Hepatic stellate cell (primary cell): Measurements from ENCODE around the gene PKMYT1.
"Not testable (repeated sequence)": the region's sequence is repeated elsewhere in the genome, so short reads cannot be mapped to it uniquely, and the experiment has no call there.

ENCODE experiments used
- DNase-seq: peaks from one replicate; pipeline ENCODE4 v3.0.0; 2011; ENCODE audit warnings: low spot score

PKMYT1 gene

GRCh38 chr16:2960183-2961010, 19.8 kb downstream of the PKMYT1 start:
- DNase-seq, result no peak

- no peak for DNase-seq
These were observed 21.0 kb downstream of the PKMYT1 start for GRCh38 chr16:2959206-2959605.

GRCh38 chr16:2956579-2956956, 23.7 kb downstream of the PKMYT1 start:
- no peak for DNase-seq

DNA sequence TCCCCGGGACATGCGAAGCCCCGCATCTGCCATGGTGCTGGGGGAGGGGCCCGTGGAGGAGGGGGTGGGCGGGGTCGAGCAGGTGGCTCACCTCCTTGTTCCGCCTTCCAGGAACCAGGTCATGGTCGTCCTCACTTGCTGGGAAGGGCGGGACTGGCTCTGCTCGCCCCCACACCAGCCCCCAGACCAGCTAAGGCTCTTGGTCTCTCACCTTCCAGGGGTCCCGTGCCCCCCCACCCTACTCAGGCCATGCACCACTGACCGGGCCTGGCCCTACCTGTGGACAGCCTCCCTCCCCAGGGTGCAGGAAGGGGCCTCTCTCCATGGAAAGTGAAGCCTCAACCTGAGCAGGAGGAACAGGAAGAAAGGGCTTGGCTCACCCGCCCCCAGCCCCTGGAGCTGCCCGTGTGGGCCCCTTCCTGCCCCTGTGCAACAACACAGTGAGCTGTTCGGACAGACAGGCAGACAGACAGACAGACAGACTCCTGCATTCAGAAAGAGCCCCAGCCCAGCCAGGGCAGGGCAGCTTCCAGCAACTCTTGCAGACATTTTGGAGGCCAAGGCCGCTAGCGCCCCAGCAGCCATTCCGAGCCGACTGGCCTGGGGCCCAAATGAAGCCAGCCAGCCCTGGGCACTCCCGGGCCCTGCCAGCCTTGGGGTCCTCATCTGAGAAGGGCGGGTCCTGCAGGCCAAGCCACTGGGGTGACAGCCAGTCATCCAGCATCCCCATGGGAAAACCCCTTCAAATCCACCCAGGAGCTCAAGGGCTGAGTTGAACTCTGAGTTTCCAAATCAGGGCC, 24.3 kb downstream of the PKMYT1 start:
- DNase-seq, result no peak

DNA sequence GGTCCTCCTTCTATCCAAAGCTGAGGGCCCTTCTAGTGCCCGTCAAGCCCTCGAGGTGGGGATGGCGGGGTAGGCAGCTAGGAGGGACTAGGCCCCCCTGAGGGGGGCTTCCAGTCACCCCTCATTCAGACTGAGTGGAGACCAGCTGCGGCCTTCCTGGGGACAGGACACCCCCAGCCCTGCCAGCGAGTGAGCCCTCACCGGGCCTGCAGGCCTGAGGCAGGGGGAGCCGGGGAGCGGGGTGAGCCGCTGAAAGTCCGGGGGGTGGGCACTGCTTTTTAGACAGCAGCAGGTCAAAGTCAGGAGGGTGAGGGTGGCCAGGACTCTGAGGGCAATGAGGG, 24.8 kb downstream of the PKMYT1 start:
- no peak for DNase-seq

DNA sequence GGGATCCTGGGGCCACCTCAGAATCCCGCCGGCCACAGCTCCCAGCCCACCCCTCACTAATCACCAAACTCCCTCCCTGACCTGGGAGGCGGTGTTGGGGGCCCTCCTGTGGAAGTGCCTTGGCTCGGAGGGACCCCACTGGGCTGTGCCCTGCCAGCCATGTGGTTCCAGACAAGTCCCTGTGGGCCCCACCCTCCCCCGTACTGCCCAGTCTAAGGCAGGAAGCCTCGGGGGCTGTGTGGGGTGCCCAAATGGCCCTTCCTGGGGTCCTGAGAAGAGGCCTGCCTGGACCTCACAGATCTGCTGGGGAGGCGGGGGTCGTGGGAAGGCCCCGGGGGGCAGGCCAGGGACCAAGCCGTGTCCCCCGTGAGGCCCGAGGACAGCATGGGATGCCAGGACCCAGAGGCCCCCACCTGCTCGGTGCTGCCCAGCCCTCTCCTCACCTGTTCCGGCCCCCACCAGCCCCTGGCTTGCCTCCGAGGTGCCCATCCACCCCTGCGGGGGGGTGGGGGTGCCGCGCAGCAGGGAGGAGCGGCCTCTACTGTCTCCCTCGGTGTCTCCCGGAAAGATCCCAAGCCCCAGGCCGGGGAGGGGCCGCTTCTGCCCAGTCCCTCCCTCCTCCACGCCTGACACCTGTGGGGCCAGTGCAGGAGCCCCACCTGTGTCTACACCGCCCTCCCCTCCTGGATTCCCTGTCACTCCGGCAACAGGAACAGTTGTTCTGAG, 25.4 kb downstream of the PKMYT1 start:
- DNase-seq, result no peak

GRCh38 chr16:2953706-2954627, 26.3 kb downstream of the PKMYT1 start:
- DNase-seq, result no peak

- DNase-seq, result no peak
These were observed 27.6 kb downstream of the PKMYT1 start for GRCh38 chr16:2952679-2953078.

- no peak for DNase-seq
These were observed 29.5 kb downstream of the PKMYT1 start for GRCh38 chr16:2950773-2951172.

DNA sequence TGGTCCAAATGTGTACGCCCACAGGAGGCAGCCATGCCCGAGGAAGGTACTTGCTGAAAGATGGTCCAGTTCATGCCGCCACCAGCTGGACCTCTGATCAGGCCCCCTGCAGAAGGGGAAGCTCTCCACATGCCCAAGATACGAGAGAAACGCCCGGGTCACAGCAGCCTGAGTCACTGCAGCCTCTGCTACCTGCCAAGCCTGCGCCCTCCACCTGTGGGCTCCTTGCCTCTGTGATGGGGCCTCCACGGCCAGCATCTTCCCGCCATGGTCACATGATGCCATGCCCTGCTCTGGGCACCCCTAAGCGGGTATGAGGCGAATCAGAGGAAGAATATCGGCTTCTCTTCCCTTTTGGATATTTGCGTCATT, 29.9 kb downstream of the PKMYT1 start:
- DNase-seq, result no peak

DNA sequence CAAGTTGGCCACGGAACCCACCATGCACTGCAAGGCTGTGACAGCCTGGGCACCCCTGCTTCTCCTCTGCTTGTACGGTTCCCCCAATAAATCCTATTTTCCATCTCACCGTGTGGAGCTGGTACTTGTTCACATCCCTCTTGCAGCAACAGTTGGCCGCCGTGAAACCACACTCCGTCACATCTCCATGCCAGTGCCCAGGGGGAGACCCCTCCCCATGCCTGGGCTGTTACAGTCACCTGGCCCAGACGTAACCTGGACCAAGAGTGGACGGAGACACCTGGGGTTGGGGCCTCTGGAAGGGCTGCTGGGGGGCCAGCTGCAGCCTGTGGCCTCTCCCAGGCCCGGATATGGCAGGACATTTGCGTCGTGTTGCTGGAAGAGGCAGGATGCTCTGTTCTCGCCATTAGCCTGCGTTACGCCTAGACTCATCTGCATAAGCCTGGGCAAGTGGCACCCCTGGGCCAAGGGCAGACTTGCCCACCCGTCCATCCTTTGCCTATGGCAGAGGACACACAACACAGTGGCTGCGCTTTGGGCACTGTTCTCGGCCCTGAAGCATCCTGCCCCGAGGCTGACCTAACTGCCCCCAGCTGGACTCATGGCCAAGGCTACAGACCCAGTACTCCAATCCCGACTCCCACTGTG, 30.4 kb downstream of the PKMYT1 start:
- DNase-seq, result no peak

DNA sequence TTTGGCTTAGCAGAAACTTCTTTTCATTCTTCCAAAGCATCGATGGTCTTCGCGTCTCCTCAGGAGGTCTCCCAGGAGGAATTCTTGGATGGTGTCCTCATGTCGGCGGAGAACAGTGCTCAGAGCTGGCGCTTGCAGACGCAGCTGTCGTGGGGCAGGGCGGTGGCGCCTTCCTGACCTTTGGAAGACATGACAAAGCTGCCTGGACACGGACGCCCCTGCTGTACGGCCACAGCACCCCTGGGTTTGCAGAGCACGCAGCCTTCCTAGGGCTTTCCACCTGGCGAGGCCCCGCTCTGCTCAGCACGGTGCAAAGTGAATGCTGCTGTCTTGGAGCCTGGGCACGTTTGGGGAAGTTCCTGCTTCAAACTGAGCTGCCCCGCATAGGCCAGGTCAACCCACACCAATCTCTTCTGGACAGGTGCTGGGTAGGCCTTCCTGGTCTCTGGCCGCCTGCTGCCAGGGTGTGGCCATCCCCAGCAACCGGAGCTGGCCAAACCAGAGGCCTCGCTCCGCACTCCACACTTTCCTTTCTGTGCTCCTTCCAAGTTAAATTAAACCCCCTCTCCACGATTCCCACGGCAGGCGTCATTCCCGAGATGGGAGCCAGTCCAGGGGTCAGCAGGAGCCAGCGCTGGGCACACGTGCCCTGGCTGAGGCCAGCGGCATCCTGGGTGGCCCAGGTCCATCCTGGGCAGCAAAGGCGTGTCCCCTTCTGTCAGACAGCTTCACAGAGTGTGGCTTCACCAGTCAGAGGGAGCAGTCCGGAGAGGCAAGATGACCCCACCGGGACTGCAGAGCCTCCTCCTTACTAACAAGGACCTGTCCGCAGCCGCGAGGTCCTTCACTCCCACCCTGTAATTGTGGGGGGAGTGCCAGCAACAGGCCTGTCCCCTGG, 31.2 kb downstream of the PKMYT1 start:
- DNase-seq, result no peak

- no peak for DNase-seq
These were observed 33.6 kb downstream of the PKMYT1 start for GRCh38 chr16:2946649-2947048.

DNA sequence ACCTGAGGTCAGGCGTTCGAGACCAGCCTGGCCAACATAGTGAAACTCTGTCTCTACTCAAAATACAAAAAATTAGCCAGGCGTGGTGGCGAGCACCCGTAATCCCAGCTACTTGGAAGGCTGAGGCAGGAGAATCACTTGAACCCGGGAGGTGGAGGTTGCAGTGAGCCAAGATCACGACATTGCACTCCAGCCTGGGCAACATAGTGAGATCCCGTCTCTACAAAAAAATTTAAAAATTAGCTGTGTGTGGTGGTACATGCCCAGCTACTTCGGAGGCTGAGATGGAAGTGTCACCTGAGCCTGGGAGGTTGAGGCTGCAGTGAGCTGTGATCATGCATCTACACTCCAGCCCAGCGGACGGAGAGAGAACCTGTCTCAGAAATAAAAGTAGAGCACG, 36.5 kb downstream of the PKMYT1 start:
- not testable (repeated sequence) for DNase-seq

DNA sequence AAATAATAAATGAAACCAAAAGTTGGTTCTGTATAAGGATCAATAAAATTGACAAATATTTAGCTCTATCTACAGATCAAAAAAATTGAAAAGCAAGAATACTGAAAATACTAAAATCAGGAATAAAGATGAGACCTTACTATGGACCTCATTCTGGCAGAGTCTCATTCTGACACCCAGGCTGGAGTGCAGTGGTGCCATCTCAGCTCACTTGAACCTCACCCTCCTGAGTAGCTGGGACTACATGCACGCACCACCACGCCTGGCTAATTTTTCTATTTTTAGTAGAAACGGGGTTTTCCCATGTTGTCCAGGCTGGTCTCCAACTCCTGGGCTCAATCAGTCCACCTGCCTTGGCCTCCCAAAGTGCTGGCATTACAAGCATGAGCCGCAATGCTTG, 38.2 kb downstream of the PKMYT1 start:
- DNase-seq, result no peak

DNA sequence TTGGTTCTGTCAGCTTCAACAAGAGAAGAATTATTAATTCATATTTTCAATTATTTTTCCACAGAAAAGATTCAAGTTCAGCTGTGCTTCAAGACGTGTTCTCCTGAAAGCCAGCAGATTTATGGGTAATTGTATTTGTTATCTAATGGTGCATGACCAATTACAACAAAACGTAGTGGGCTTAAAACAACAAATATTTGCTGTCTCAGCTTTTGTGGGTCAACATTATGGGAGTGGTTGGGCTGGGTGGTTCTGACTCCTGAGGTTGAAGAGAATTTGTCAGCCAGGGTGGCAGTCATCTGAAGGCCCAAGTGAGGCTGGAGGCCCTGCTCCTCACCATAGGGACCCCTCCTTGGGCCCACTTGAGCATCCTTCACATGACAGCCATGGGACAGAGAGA, 40.3 kb downstream of the PKMYT1 start:
- DNase-seq, result no peak

- DNase-seq, result no peak
These were observed 42.0 kb downstream of the PKMYT1 start for GRCh38 chr16:2938206-2938605.

DNA sequence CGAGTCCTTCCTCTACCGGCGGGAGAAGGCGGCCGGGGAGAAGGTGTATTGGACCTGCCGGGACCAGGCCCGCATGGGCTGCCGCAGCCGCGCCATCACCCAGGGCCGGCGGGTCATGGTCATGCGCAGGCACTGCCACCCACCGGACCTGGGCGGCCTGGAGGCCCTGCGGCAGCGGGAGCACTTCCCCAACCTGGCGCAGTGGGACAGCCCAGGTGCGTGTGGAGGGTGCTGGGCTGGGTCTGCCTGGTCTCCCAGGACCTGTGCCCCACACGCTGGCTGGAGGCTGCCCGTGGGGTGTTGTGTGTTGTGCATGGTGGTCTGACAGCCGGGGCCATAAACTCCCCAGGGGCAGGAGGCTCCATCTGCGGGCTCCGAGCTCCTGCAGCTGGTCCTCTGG, 43.1 kb downstream of the PKMYT1 start:
- no peak for DNase-seq

- no peak for DNase-seq
These were observed 43.7 kb downstream of the PKMYT1 start for GRCh38 chr16:2936436-2937011.

GRCh38 chr16:2934450-2934849, 45.8 kb downstream of the PKMYT1 start:
- no peak for DNase-seq
